Parathyroid adenoma (tissue), 2 donors: ENCODE measurements around the gene TAOK3.

Experiments used
- H2AFZ ChIP-seq: fragments of 300-600 bp; sonication (generic); one replicate; pipeline ENCODE4 v1.7.0; 2017; ENCODE audit warnings: antibody characterized with exemption, mild to moderate bottlenecking
- H3K27ac ChIP-seq: fragments of 300-600 bp; sonication (generic); one replicate; pipeline ENCODE4 v1.7.0; 2017
- H3K27me3 ChIP-seq: fragments of 300-600 bp; sonication (generic); one replicate; pipeline ENCODE4 v1.7.0; 2017; ENCODE audit warnings: low read length; ENCODE audit not compliant: control insufficient read depth, insufficient read depth
- H3K36me3 ChIP-seq: fragments of 300-600 bp; sonication (generic); one replicate; pipeline ENCODE4 v1.7.0; 2017; ENCODE audit warnings: low read length; ENCODE audit not compliant: control insufficient read depth, insufficient read depth
- H3K4me1 ChIP-seq: fragments of 300-600 bp; sonication (generic); one replicate; pipeline ENCODE4 v1.7.0; 2017; ENCODE audit warnings: control low read depth
- H3K4me2 ChIP-seq: fragments of 300-600 bp; sonication (generic); one replicate; pipeline ENCODE4 v1.7.0; 2017; ENCODE audit warnings: low read length
- H3K4me3 ChIP-seq: fragments of 300-600 bp; sonication (generic); one replicate; pipeline ENCODE4 v1.7.0; 2017; ENCODE audit warnings: low read depth, low read length
- H3K79me2 ChIP-seq: fragments of 300-600 bp; sonication (generic); one replicate; pipeline ENCODE4 v1.7.0; 2017; ENCODE audit warnings: control low read depth
- H3K9ac ChIP-seq: fragments of 300-600 bp; sonication (generic); one replicate; pipeline ENCODE4 v1.7.0; 2017; ENCODE audit warnings: mild to moderate bottlenecking
- H3K9me3 ChIP-seq: fragments of 300-600 bp; sonication (generic); one replicate; pipeline ENCODE4 v1.7.0; 2017; ENCODE audit warnings: low read length; ENCODE audit not compliant: control insufficient read depth
- CTCF ChIP-seq: fragments of 300-600 bp; sonication (generic); IDR thresholded peaks from one replicate; pipeline ENCODE4 v1.7.0; 2017; ENCODE audit warnings: antibody characterized with exemption, mild to moderate bottlenecking
- donor health status: primary hyperparathyroidism.

The TAOK3 gene

GRCh38 chr12:118307069-118307954 lies 65.4 kb downstream of the TAOK3 start:
- Histone ChIP-seq H3K27ac (no peak overlapping the region), H3K4me3 (no peak overlapping the region), H3K9me3 (no peaks in the 10 kb centered on the region), H3K79me2 (peaks cover 7% of the 10 kb centered on the region), H2AFZ (no peak overlapping the region), H3K4me2 (no peak overlapping the region), H3K4me1 (no peaks in the 10 kb centered on the region), H3K36me3 (no peaks in the 10 kb centered on the region), H3K9ac (no peak overlapping the region), H3K27me3 (no peaks in the 10 kb centered on the region)
- no peak for TF ChIP-seq CTCF

GRCh38 chr12:118304093-118304492 lies 68.6 kb downstream of the TAOK3 start:
- H3K4me2 ChIP-seq: no peak overlapping the region
- H3K36me3 ChIP-seq: no peaks in the 10 kb centered on the region
- H3K27me3 ChIP-seq: no peaks in the 10 kb centered on the region
- H3K9me3 ChIP-seq: no peaks in the 10 kb centered on the region
- H3K27ac ChIP-seq: no peak overlapping the region
- H2AFZ ChIP-seq: no peak overlapping the region
- peaks cover 6% of the 10 kb centered on the region for H3K4me1 ChIP-seq
- H3K4me3 ChIP-seq: no peak overlapping the region
- no peak for TF ChIP-seq CTCF
- H3K9ac ChIP-seq: no peak overlapping the region
- H3K79me2 ChIP-seq: no peaks in the 10 kb centered on the region

GRCh38 chr12:118302053-118302452 lies 70.7 kb downstream of the TAOK3 start:
- no peak overlapping the region for H2AFZ ChIP-seq
- no peak overlapping the region for H3K9ac ChIP-seq
- peaks cover 6% of the 10 kb centered on the region for H3K4me1 ChIP-seq
- no peak for TF ChIP-seq CTCF
- no peaks in the 10 kb centered on the region for H3K79me2 ChIP-seq
- no peak overlapping the region for H3K4me3 ChIP-seq
- H3K36me3 ChIP-seq: no peaks in the 10 kb centered on the region
- no peak overlapping the region for H3K4me2 ChIP-seq
- H3K27me3 ChIP-seq: no peaks in the 10 kb centered on the region
- no peaks in the 10 kb centered on the region for H3K9me3 ChIP-seq
- H3K27ac ChIP-seq: no peak overlapping the region

GRCh38 chr12:118299791-118300460 lies 72.8 kb downstream of the TAOK3 start:
- Histone ChIP-seq H3K4me2 (no peak overlapping the region), H3K36me3 (no peaks in the 10 kb centered on the region), H3K4me3 (no peak overlapping the region), H3K9ac (no peak overlapping the region), H3K4me1 (peaks cover 6% of the 10 kb centered on the region), H3K9me3 (no peaks in the 10 kb centered on the region), H3K27me3 (no peaks in the 10 kb centered on the region), H2AFZ (no peak overlapping the region), H3K27ac (no peak overlapping the region), H3K79me2 (peaks cover 5% of the 10 kb centered on the region)
- TF ChIP-seq CTCF: no peak
